ENCODE measurements around the gene TARP.

Gene TARP

GRCh38 chr7:38283107-38283506 is 9.7 kb upstream of the TARP start:
- Histone ChIP-seq H3K9me3 (ENCODE audit: control insufficient read depth, insufficient read depth, low read depth, low read length) (no peaks in the 10 kb centered on the region), H3K27ac (ENCODE audit: extremely low read depth, low read depth, low read length) (no peak overlapping the region), H3K4me3 (ENCODE audit: low read depth, low read length) (no peak overlapping the region), H3K36me3 (ENCODE audit: control insufficient read depth in 2 of 2, insufficient read depth in 1 of 2, low read length in 2 of 2) (no peaks in the 10 kb centered on the region), H3K4me1 (ENCODE audit: control insufficient read depth, insufficient read depth, low read length) (peaks cover 4% of the 10 kb centered on the region; the same call in 1 of the 2 replicates)
- TF ChIP-seq ZNF654 (tag by site-specific recombination; IDR thresholded peaks at IDR 0.05; ENCODE audit: low read depth) (no peak), GLIS1 (tag by site-specific recombination; IDR thresholded peaks at IDR 0.05) (no peak), ZNF692 (tag by site-specific recombination; IDR thresholded peaks at IDR 0.05) (no peak), PBX3 (CRISPR knock-in tag; IDR thresholded peaks at IDR 0.05) (no peak), ZBTB49 (tag by site-specific recombination; IDR thresholded peaks at IDR 0.05; ENCODE audit: low read depth) (no peak), ZNF626 (tag by site-specific recombination; IDR thresholded peaks at IDR 0.05) (no peak), ZNF580 (tag by site-specific recombination; IDR thresholded peaks at IDR 0.05) (no peak), ZNF830 (tag by site-specific recombination; IDR thresholded peaks at IDR 0.05; ENCODE audit: low read depth) (no peak), SALL2 (tag by site-specific recombination; IDR thresholded peaks at IDR 0.05; ENCODE audit: borderline replicate concordance) (no peak), ZNF529 (tag by site-specific recombination; IDR thresholded peaks at IDR 0.05; ENCODE audit: insufficient replicate concordance) (no peak)
- ChIA-PET POLR2A (no interaction called here), CTCF (interaction anchor here (2.2 kb wide), 1 partner anchor 67 kb away, joined by 7 read pairs; no protein-coding TSS in a partner anchor)

GRCh38 chr7:38282081-38282480 is 8.6 kb upstream of the TARP start:
- POLR2A ChIA-PET = interaction anchor here (1.2 kb wide), 1 partner anchor 9 kb away, joined by 6 read pairs; no protein-coding TSS in a partner anchor
- TF ChIP-seq ZFP69B (tag by site-specific recombination; IDR thresholded peaks at IDR 0.05) (no peak), KLF16 (tag by site-specific recombination; IDR thresholded peaks at IDR 0.05) (no peak)
- TF ChIP-seq, protein P1, sequence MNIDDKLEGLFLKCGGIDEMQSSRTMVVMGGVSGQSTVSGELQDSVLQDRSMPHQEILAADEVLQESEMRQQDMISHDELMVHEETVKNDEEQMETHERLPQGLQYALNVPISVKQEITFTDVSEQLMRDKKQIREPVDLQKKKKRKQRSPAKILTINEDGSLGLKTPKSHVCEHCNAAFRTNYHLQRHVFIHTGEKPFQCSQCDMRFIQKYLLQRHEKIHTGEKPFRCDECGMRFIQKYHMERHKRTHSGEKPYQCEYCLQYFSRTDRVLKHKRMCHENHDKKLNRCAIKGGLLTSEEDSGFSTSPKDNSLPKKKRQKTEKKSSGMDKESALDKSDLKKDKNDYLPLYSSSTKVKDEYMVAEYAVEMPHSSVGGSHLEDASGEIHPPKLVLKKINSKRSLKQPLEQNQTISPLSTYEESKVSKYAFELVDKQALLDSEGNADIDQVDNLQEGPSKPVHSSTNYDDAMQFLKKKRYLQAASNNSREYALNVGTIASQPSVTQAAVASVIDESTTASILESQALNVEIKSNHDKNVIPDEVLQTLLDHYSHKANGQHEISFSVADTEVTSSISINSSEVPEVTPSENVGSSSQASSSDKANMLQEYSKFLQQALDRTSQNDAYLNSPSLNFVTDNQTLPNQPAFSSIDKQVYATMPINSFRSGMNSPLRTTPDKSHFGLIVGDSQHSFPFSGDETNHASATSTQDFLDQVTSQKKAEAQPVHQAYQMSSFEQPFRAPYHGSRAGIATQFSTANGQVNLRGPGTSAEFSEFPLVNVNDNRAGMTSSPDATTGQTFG (tag by site-specific recombination; IDR thresholded peaks at IDR 0.05; ENCODE audit: borderline replicate concordance) = no peak
- TF ChIP-seq, protein P2, sequence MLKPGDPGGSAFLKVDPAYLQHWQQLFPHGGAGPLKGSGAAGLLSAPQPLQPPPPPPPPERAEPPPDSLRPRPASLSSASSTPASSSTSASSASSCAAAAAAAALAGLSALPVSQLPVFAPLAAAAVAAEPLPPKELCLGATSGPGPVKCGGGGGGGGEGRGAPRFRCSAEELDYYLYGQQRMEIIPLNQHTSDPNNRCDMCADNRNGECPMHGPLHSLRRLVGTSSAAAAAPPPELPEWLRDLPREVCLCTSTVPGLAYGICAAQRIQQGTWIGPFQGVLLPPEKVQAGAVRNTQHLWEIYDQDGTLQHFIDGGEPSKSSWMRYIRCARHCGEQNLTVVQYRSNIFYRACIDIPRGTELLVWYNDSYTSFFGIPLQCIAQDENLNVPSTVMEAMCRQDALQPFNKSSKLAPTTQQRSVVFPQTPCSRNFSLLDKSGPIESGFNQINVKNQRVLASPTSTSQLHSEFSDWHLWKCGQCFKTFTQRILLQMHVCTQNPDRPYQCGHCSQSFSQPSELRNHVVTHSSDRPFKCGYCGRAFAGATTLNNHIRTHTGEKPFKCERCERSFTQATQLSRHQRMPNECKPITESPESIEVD (tag by site-specific recombination; IDR thresholded peaks at IDR 0.05) = no peak
- Histone ChIP-seq H3K9me3 (ENCODE audit: control insufficient read depth, insufficient read depth, low read depth, low read length) (no peaks in the 10 kb centered on the region), H3K4me1 (ENCODE audit: control insufficient read depth, insufficient read depth, low read length) (peaks cover 4% of the 10 kb centered on the region; the same call in 1 of the 2 replicates), H3K4me3 (ENCODE audit: low read depth, low read length) (no peak overlapping the region), H3K27ac (ENCODE audit: extremely low read depth, low read depth, low read length) (no peak overlapping the region), H3K36me3 (ENCODE audit: control insufficient read depth in 2 of 2, insufficient read depth in 1 of 2, low read length in 2 of 2) (no peaks in the 10 kb centered on the region)
- CTCF ChIA-PET = interaction anchor here (0.7 to 2.2 kb wide), 3 partner anchors 9 to 176 kb away, joined by 3 to 7 read pairs (median 3); partner anchors contain the start of gene TARP
